Gastroesophageal sphincter (tissue), 3 donors: ENCODE measurements around the gene GSG1L.

Experiments used
- EP300 ChIP-seq: sonication (generic); formaldehyde crosslinking; IDR thresholded peaks from one replicate; pipeline ENCODE4 v1.6.1; 2017; ENCODE audit warnings: antibody characterized with exemption, mild to moderate bottlenecking
- POLR2A ChIP-seq, 2 donors: fragments of 450-650 bp; IDR thresholded peaks; one replicate each; pipeline ENCODE4 v1.6.1; 2017; ENCODE audit warnings: antibody characterized with exemption in 2 of 2, mild to moderate bottlenecking in 2 of 2, moderate library complexity in 1 of 2
- POLR2AphosphoS5 ChIP-seq: sonication (generic); formaldehyde crosslinking; IDR thresholded peaks from one replicate; pipeline ENCODE4 v1.6.1; 2017; ENCODE audit warnings: antibody characterized with exemption
- TF ChIP-seq, protein P1 (sequence below), 4 experiments: fragments of 200-600 bp in 2 of 4; fragments of 450-650 bp in 2 of 4; sonication (generic) in 1 of 4; IDR thresholded peaks; one replicate each; pipeline ENCODE4 v1.5.1; 2017 to 2019; ENCODE audit warnings: antibody characterized with exemption in 4 of 4, mild to moderate bottlenecking in 2 of 4, moderate library complexity in 2 of 4

DNA sequence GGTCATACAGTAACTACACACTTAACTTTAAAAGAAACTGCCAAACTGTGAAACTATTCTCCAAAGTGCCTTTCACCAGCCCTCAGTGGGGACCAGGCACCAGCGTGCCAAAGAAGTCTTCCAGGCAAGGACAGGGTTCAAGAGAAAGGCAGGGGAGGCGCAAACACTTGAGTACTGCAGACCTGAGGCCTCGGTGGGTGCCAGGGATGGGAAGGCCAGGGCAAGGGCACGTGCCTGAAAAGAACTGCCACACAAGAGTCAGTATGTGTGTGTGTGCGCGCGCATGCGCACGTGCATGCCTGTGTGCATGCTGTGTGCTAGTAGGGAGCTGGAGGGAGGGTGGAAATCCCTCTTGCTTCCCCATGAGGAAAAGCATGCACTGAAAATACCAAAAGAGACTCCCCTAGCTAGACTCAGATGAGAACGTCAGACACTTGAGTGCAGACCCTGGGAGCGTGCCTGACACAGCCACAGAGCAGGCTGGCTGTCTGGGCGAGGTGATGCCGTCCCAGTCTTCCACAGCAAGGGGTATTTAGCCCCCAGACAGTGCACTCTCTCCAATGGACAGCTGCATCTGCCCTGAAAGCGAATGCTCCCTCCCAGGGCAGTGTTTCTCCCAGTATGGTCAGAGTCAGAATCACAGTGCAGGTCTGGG, 40.1 kb upstream of the GSG1L start:
- TF ChIP-seq POLR2AphosphoS5 (no peak), POLR2A (IDR thresholded peaks at IDR 0.05) (no peak), EP300 (no peak)
- TF ChIP-seq, protein P1, sequence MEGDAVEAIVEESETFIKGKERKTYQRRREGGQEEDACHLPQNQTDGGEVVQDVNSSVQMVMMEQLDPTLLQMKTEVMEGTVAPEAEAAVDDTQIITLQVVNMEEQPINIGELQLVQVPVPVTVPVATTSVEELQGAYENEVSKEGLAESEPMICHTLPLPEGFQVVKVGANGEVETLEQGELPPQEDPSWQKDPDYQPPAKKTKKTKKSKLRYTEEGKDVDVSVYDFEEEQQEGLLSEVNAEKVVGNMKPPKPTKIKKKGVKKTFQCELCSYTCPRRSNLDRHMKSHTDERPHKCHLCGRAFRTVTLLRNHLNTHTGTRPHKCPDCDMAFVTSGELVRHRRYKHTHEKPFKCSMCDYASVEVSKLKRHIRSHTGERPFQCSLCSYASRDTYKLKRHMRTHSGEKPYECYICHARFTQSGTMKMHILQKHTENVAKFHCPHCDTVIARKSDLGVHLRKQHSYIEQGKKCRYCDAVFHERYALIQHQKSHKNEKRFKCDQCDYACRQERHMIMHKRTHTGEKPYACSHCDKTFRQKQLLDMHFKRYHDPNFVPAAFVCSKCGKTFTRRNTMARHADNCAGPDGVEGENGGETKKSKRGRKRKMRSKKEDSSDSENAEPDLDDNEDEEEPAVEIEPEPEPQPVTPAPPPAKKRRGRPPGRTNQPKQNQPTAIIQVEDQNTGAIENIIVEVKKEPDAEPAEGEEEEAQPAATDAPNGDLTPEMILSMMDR (IDR thresholded peaks at IDR 0.05): no peak
